Kidney tubule cell (primary cell): ENCODE data around the gene CNNM4.

Source experiments
- DNase-seq: peaks from one replicate; pipeline ENCODE4 v3.0.0-alpha.2; 2018; ENCODE audit warnings: low spot score

CNNM4 gene

GRCh38 chr2:96759548-96759947, 1.2 kb upstream of the CNNM4 start:
- no peak for DNase-seq

GRCh38 chr2:96760986-96761832, 507 bp downstream of the CNNM4 start:
- peak; percentile 54 for DNase-seq

- peak; percentile 64 for DNase-seq
These were observed 2.0 kb downstream of the CNNM4 start for GRCh38 chr2:96762529-96763311.

GRCh38 chr2:96763511-96764252, 3.0 kb downstream of the CNNM4 start:
- peak; percentile 35 for DNase-seq

DNA sequence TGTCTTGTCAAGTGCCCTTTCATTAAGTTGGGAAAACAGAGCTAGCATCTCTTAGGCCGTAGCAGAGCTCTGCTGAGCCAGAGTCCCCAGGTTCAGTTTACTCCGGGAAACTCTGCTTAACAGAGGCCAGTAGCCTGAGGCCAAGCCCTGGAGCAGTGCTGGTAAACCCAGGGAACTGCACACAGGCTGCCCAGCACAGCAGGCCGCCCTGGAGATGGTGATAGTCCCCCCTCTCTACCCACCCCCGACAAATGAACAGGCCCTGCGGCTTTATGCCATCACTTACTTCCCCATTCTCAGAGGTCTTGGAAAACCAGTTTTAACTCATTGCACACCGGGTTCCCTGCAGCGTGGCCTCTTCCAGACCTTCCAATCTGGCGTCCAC, 3.5 kb downstream of the CNNM4 start:
- DNase-seq = peak; percentile 56

- no peak for DNase-seq
These were observed 6.6 kb downstream of the CNNM4 start for GRCh38 chr2:96767135-96767871.

- DNase-seq = peak; percentile 82
These were observed 7.4 kb downstream of the CNNM4 start for GRCh38 chr2:96768083-96768561.

- no peak for DNase-seq
These were observed 9.1 kb downstream of the CNNM4 start for GRCh38 chr2:96769814-96770213.

GRCh38 chr2:96770442-96771202, 9.9 kb downstream of the CNNM4 start:
- DNase-seq = no peak

GRCh38 chr2:96771796-96772618, 11.3 kb downstream of the CNNM4 start:
- no peak for DNase-seq

- no peak for DNase-seq
These were observed 12.4 kb downstream of the CNNM4 start for GRCh38 chr2:96772903-96773671.

GRCh38 chr2:96773922-96774321, 13.2 kb downstream of the CNNM4 start:
- DNase-seq = peak; percentile 30

GRCh38 chr2:96775160-96775559, 14.5 kb downstream of the CNNM4 start:
- no peak for DNase-seq

DNA sequence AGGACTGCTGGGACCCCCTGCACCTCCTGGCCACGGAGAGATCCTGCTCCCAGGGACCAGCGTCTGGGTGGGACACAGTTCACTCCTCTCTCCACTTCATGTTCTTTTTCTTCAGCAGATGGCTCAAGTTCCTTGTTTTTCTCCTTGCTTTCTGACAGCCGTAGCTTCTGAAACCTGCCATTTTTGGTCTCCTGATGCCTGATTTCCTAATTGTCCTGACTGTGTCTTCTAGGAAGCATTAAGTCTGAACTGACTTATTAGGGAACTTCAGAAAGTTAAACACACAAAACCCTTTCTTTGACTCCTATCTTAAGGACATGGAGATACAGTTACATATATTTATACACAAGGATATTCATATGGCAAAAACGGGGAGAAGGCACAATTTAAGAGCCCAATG, 22.7 kb downstream of the CNNM4 start:
- DNase-seq = no peak

DNA sequence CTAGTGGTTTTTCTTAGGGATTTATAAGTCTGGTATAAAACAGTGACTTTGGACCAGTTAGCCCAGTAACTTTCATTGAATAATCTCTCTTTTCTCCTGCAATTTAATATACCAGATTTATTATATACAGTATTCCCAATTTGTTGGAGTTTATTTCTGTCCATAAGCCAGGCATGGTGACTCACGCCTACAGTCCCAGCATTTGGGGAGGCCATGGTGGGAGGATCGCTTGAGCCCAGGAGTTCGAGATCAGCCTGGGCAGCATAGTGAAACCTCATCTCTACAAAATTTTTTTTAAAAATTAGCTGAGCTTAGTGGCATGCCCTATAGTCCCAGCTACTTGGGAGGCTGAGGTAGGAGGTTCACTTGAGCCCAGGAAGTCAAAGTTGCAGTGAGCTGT, 26.7 kb downstream of the CNNM4 start:
- DNase-seq = no peak

DNA sequence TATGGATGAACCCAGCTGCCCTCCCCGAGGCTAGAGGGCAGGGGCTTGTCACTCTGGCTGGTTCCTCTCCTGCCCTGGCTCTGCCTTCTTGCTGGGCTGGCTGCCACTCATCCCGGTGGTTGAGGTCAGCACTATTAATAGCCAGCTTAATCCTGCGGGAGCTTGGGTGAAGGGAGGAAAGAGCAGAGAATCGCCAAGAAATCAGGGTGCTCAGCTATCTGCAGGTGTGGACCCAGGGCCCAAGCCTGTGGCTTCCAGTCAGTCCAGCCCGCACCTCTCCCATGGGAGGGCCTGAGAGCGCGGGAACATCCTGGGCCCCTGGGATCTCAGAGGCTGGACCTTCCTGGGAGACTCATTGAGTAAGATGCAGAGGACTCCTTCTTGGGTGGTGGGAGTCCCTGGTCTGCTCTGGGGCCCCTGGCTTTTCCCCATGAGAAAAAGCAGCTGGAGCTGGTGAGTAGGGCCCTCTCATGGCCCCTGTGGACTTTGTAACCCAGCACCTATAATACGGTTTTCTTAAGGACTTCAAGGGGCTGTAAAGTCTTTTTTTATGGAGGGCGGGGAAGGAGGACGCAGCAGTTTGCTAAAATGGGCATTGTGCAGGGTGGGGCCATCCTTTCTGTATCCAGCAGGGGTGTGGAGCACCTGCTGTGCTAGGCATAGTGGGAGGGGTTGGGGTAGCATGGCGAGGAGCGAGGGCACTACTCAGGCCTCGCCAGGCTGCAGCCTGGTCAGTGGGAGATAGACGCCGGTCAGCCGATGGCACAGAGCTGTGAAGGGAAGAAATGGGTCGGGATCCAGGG, 27.9 kb downstream of the CNNM4 start:
- DNase-seq = peak; percentile 45

GRCh38 chr2:96789245-96789617, 28.5 kb downstream of the CNNM4 start:
- no peak for DNase-seq
